HG02973 (cell line): ENCODE measurements around the gene CD3G.
A peak's percentile ranks its signal among the peaks of the same experiment; 100 is the strongest.

Experiments
- ATAC-seq: cut with Tn5 transposase; IDR thresholded peaks from one replicate; pipeline ENCODE4 v1.9.1; 2021; ENCODE audit warnings: moderate library complexity; ENCODE audit not compliant: unreplicated experiment

Gene CD3G

GRCh38 chr11:118322721-118323120, 21.4 kb upstream of the CD3G start:
- ATAC-seq, result no peak

GRCh38 chr11:118325283-118325682, 18.9 kb upstream of the CD3G start:
- no peak for ATAC-seq

- ATAC-seq, result no peak
Measured at GRCh38 chr11:118328745-118329144, 15.4 kb upstream of the CD3G start.

- no peak for ATAC-seq
Measured at GRCh38 chr11:118334745-118335144, 9.4 kb upstream of the CD3G start.

GRCh38 chr11:118338637-118339061, 5.5 kb upstream of the CD3G start:
- ATAC-seq, result no peak

GRCh38 chr11:118339281-118339961, 4.7 kb upstream of the CD3G start:
- no peak for ATAC-seq

- no peak for ATAC-seq
Measured at GRCh38 chr11:118340449-118340848, 3.7 kb upstream of the CD3G start.

GRCh38 chr11:118341261-118341660, 2.9 kb upstream of the CD3G start:
- ATAC-seq, result no peak

GRCh38 chr11:118341815-118342489, 2.2 kb upstream of the CD3G start:
- ATAC-seq, result no peak

- ATAC-seq, result no peak
Measured at GRCh38 chr11:118342503-118343161, 1.5 kb upstream of the CD3G start, which contains the start of gene CD3D. CD3D (minus strand) TSS chr11:118342705; CDS start chr11:118342607, 98 bp downstream.

GRCh38 chr11:118343248-118343647, 896 bp upstream of the CD3G start:
- ATAC-seq, result no peak

GRCh38 chr11:118349475-118349874, 5.3 kb downstream of the CD3G start:
- no peak for ATAC-seq

GRCh38 chr11:118353084-118353710, 9.1 kb downstream of the CD3G start:
- no peak for ATAC-seq

GRCh38 chr11:118358071-118358470, 13.9 kb downstream of the CD3G start:
- no peak for ATAC-seq

- peak; percentile 86 for ATAC-seq
Measured at GRCh38 chr11:118359295-118359958, 15.3 kb downstream of the CD3G start, which contains the start of gene UBE4A. UBE4A (plus strand) TSS chr11:118359600; CDS start chr11:118365081, 5,481 bp downstream.

- no peak for ATAC-seq
Measured at GRCh38 chr11:118364956-118365615, 20.9 kb downstream of the CD3G start.

GRCh38 chr11:118366287-118366686, 22.1 kb downstream of the CD3G start:
- no peak for ATAC-seq

- ATAC-seq, result no peak
Measured at GRCh38 chr11:118370774-118371173, 26.6 kb downstream of the CD3G start.

GRCh38 chr11:118373263-118373662, 29.1 kb downstream of the CD3G start:
- no peak for ATAC-seq

- no peak for ATAC-seq
Measured at GRCh38 chr11:118373871-118374270, 29.7 kb downstream of the CD3G start.
